22Rv1 (cell line): ENCODE measurements around the gene TEX35.
"Not testable (repeated sequence)": the region's sequence is repeated elsewhere in the genome, so short reads cannot be mapped to it uniquely, and the experiment has no call there.

Experiments used
- H3K27ac ChIP-seq: fragments of 450-650 bp; 2 replicates; pipeline ENCODE4 v1.5.1; 2017
- CTCF ChIP-seq: fragments of 450-650 bp; IDR thresholded peaks from 2 replicates; pipeline ENCODE4 v1.5.1; 2017; ENCODE audit warnings: mild to moderate bottlenecking
- ZFX ChIP-seq: fragments of 450-650 bp; IDR thresholded peaks from 2 replicates; pipeline ENCODE4 v1.6.1; 2017; ENCODE audit warnings: antibody characterized with exemption, borderline replicate concordance

Gene TEX35

DNA sequence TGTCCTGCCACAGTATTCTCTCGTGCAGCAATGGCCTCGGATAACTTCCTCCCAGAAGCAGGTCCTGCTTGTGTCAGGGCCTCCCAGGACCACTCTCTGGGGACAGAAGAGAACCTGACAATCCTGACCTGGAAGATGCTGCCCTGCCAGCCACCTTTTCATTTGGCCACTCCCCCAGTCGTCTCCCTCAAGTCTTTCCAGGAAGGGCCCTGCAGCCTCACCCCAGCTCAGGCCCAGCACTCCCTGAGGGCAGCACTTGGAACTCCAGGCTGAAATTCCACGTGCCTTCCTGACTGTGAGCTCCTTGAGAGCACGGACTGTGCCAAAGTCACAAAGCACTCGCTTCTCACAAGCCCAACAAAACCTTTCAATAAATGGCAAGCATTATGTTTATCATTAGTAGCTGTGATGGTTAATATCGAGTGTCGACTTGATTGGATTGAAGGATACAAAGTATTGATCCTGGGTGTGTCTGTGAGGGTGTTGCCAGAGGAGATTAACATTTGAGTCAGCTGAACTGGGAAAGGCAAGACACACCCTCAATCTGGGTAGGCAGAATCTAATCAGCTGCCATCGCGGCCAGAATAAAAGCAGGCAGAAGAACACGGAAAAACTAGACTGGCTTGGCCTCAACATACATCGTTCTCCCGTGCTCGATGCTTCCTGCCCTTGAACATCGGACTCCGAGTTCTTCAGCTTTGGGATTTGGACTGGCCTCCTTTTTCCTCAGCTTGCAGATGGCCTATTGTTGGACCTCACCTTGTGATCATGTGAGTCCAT is 13.8 kb upstream of the TEX35 start:
- H3K27ac ChIP-seq, result no peak overlapping the region

DNA sequence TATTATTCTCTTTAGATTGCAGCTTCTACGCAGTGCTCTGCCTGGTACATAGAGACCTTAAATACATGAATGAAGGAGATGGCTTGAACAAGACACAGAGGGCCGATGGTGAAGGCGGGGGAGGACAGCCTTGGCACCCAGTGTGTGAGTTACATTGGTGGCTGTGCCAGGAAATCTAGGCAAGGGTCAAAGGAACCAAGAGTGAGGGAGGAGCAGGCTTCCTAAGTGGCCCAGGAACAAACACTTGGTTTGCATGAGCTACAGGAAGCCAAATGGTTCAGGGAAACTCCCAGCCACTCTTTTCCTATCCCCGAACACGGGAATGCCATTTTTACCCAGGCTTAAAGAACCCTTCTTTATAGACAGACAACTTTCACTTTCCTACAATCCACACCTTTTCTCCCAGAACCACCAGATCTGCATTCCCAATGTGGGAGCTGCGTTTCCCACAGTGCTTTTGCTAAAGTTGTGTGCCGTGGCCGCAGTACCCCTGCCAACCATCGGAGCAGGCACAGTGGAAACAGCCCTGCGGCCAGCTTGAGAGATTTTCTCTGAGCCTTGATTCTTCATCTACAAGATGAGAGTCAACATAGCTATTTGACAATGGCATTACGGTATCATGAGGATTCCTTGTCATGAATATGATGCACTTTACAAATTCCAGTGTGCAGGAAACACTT is 12.7 kb upstream of the TEX35 start:
- no peak overlapping the region for H3K27ac ChIP-seq
- TF ChIP-seq CTCF (no peak), ZFX (no peak)

More for the DNA sequence above, 13.8 kb upstream of the TEX35 start:
- TF ChIP-seq CTCF (no peak), ZFX (no peak)

GRCh38 chr1:178500936-178501554 is 11.9 kb upstream of the TEX35 start:
- H3K27ac ChIP-seq, result no peak overlapping the region
- TF ChIP-seq CTCF (no peak), ZFX (no peak)

DNA sequence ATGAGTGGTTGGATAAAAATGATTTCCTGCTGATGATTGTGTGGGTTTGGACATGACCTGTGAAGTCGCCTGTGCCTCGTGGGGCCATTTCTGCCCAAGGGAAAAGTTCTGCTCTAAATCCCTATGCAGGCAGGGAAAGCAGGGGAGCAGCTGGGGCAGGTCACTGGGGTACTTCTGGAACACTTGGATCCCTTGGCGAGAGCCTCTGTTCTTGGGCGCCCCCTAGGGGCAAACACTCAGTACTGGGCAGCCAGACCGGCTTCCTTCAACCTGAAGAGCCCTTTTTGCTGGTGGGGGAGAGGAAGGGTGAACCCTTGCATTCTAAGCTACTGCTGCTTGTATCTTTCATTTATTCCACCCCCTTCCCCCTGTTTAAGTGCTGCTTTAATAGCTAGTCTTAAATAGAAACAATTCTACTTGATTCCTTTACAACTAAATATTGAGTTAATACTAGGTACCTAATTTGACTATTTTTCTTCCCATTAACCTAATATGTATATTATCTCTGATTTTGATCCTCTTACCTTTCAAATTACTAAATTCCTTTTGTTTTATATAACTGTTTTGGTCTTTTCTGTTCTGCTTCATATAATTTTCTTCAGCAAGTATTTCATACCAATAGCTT is 11.1 kb upstream of the TEX35 start:
- no peak overlapping the region for H3K27ac ChIP-seq
- TF ChIP-seq ZFX (no peak), CTCF (peak; percentile 100)

GRCh38 chr1:178502330-178502714 is 10.6 kb upstream of the TEX35 start:
- no peak for TF ChIP-seq ZFX
- TF ChIP-seq CTCF, result no peak

GRCh38 chr1:178502856-178503255 is 10.1 kb upstream of the TEX35 start:
- H3K27ac ChIP-seq, result no peak overlapping the region
- TF ChIP-seq CTCF (no peak), ZFX (no peak)

More at GRCh38 chr1:178502330-178502714, 10.6 kb upstream of the TEX35 start:
- no peak overlapping the region for H3K27ac ChIP-seq

- not testable (repeated sequence) for H3K27ac ChIP-seq
These were observed 9.6 kb upstream of the TEX35 start for GRCh38 chr1:178503316-178503715.
